ENCODE data around the gene CDC20. TPM values are rescaled to one million over a fixed set of nuclear protein-coding genes. Genes with fewer than 3 reads are reported as not detected.

The CDC20 gene
- total RNA-seq, 1 donor from 2014 or later = 22.5 TPM

DNA sequence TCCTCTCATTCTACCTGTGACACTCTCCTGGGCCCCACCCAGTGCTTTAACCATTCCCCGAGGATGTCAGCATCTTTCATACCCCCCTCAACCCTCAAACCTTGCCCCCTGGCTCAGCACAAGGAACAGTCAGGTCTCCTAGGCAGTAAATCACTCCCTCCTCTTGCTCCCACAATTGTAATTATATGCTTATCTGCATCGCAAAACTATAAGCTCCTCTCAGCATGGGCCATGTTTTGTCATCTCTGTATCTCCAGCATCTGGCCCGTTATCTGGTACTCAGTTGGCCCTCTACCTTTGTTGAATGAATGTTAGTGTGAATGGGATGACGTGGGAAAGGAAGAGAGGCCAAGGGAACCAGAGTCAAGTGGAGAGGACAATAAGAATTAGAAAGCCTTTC is 11.8 kb downstream of the CDC20 start:
- H3K27me3 Mint-ChIP-seq (ENCODE audit: unreplicated experiment) = no peaks in the 10 kb centered on the region
- peaks cover 5% of the 10 kb centered on the region for H3K4me1 Mint-ChIP-seq (ENCODE audit: low read depth, unreplicated experiment)
- TF ChIP-seq, protein P1, sequence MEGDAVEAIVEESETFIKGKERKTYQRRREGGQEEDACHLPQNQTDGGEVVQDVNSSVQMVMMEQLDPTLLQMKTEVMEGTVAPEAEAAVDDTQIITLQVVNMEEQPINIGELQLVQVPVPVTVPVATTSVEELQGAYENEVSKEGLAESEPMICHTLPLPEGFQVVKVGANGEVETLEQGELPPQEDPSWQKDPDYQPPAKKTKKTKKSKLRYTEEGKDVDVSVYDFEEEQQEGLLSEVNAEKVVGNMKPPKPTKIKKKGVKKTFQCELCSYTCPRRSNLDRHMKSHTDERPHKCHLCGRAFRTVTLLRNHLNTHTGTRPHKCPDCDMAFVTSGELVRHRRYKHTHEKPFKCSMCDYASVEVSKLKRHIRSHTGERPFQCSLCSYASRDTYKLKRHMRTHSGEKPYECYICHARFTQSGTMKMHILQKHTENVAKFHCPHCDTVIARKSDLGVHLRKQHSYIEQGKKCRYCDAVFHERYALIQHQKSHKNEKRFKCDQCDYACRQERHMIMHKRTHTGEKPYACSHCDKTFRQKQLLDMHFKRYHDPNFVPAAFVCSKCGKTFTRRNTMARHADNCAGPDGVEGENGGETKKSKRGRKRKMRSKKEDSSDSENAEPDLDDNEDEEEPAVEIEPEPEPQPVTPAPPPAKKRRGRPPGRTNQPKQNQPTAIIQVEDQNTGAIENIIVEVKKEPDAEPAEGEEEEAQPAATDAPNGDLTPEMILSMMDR (IDR thresholded peaks at IDR 0.05; ENCODE audit: partially characterized antibody, unreplicated experiment) = no peak
- no peak overlapping the region for H3K4me3 Mint-ChIP-seq (ENCODE audit: unreplicated experiment)
- H3K27ac Mint-ChIP-seq (ENCODE audit: unreplicated experiment) = no peak overlapping the region
- peaks cover 4% of the 10 kb centered on the region for H3K9me3 Mint-ChIP-seq (ENCODE audit: unreplicated experiment)
- H3K36me3 Mint-ChIP-seq (ENCODE audit: unreplicated experiment) = no peaks in the 10 kb centered on the region
- DNase-seq = no peak

- Mint-ChIP-seq H3K36me3 (ENCODE audit: unreplicated experiment) (no peaks in the 10 kb centered on the region), H3K9me3 (ENCODE audit: unreplicated experiment) (peaks cover 4% of the 10 kb centered on the region), H3K4me3 (ENCODE audit: unreplicated experiment) (no peak overlapping the region), H3K27me3 (ENCODE audit: unreplicated experiment) (no peaks in the 10 kb centered on the region), H3K4me1 (ENCODE audit: low read depth, unreplicated experiment) (peaks cover 5% of the 10 kb centered on the region), H3K27ac (ENCODE audit: unreplicated experiment) (no peak overlapping the region)
- no peak for DNase-seq
- TF ChIP-seq, protein P1 (IDR thresholded peaks at IDR 0.05; ENCODE audit: partially characterized antibody, unreplicated experiment) = no peak
Observed at GRCh38 chr1:43372172-43372571, 13.4 kb downstream of the CDC20 start.

DNA sequence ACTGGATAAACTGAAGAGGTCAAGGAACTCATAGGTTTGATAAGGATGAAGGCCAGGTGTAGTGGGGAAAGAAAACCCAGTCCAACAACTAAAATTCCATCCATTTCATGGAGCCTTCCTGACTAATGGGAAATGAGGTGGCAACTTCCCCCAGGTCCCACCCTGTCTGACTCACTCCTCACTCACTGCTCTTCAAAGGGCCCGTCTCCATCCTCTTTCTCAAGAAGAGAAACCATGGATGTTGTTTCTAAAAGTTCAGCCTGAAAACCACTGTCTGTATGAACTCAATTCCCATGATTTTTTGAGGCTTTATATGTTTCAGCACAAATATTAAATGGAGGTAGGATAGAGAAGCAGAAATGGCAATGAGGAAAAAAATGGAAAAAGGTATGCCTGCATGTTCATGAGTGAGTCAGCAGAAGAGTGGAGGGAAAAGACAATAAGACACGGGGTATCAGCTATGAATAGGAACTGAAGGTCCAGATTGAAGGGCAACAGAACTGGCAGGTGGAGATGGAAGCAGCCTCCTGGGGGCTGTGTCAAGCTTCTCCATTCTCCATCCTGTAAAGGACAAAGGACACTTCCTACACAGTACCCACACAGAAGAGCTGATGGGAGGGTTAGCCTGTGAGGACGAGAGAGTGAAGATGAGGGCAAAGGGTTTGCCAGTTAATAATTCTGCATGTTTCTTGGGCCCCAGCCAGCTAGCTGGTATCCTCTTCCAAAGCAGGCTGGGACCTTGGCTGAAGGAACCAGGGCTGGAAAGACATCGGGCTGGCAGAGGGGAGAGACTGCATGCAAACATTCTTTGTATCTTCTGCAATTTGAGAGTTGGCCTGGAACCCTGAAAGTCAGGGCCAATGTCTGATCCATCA is 14.5 kb downstream of the CDC20 start:
- Mint-ChIP-seq H3K27me3 (ENCODE audit: unreplicated experiment) (no peaks in the 10 kb centered on the region), H3K4me3 (ENCODE audit: unreplicated experiment) (no peak overlapping the region), H3K4me1 (ENCODE audit: low read depth, unreplicated experiment) (peaks cover 4% of the 10 kb centered on the region), H3K36me3 (ENCODE audit: unreplicated experiment) (no peaks in the 10 kb centered on the region), H3K27ac (ENCODE audit: unreplicated experiment) (no peak overlapping the region), H3K9me3 (ENCODE audit: unreplicated experiment) (peaks cover 3% of the 10 kb centered on the region)
- TF ChIP-seq, protein P1 (IDR thresholded peaks at IDR 0.05; ENCODE audit: partially characterized antibody, unreplicated experiment) = no peak
- DNase-seq = no peak

GRCh38 chr1:43376723-43377235 is 18.0 kb downstream of the CDC20 start:
- Mint-ChIP-seq H3K4me3 (ENCODE audit: unreplicated experiment) (no peak overlapping the region), H3K4me1 (ENCODE audit: low read depth, unreplicated experiment) (no peaks in the 10 kb centered on the region), H3K27ac (ENCODE audit: unreplicated experiment) (no peak overlapping the region), H3K27me3 (ENCODE audit: unreplicated experiment) (no peaks in the 10 kb centered on the region), H3K9me3 (ENCODE audit: unreplicated experiment) (peaks cover 1% of the 10 kb centered on the region), H3K36me3 (ENCODE audit: unreplicated experiment) (no peaks in the 10 kb centered on the region)
- DNase-seq = no peak
- TF ChIP-seq, protein P1 (IDR thresholded peaks at IDR 0.05; ENCODE audit: partially characterized antibody, unreplicated experiment) = no peak

- peaks cover 1% of the 10 kb centered on the region for H3K9me3 Mint-ChIP-seq (ENCODE audit: unreplicated experiment)
- TF ChIP-seq, protein P1 (IDR thresholded peaks at IDR 0.05; ENCODE audit: partially characterized antibody, unreplicated experiment) = no peak
- no peaks in the 10 kb centered on the region for H3K27me3 Mint-ChIP-seq (ENCODE audit: unreplicated experiment)
- H3K4me3 Mint-ChIP-seq (ENCODE audit: unreplicated experiment) = no peak overlapping the region
- no peaks in the 10 kb centered on the region for H3K36me3 Mint-ChIP-seq (ENCODE audit: unreplicated experiment)
- DNase-seq = no peak
- H3K4me1 Mint-ChIP-seq (ENCODE audit: low read depth, unreplicated experiment) = no peaks in the 10 kb centered on the region
- H3K27ac Mint-ChIP-seq (ENCODE audit: unreplicated experiment) = no peak overlapping the region
Observed at GRCh38 chr1:43377831-43378230, 19.1 kb downstream of the CDC20 start.
